ENCODE measurements around the gene CCND1. TPM values are rescaled to one million over a fixed set of nuclear protein-coding genes. Genes with fewer than 3 reads are reported as not detected.

The CCND1 gene
- total and polyA plus RNA-seq, 12 donors: 11.4 to 292 (median 173) TPM

GRCh38 chr11:69615545-69616278, 25.2 kb upstream of the CCND1 start:
- intact Hi-C loops (cut with DNase I): no loop called here
- H3K27me3 ChIP-seq: no peaks in the 10 kb centered on the region
- H3K4me1 ChIP-seq: no peaks in the 10 kb centered on the region
- no peak for DNase-seq
- no peaks in the 10 kb centered on the region for H3K9me3 ChIP-seq
- 89 to 92% methylated on average over 16 of the region's 16 CpGs for WGBS, 2 donors
- H3K36me3 ChIP-seq: no peaks in the 10 kb centered on the region
- TF ChIP-seq CTCF (IDR thresholded peaks at IDR 0.05): no peak
- no peak for ATAC-seq
- no peak overlapping the region for H3K27ac ChIP-seq
- no peak overlapping the region for H3K4me3 ChIP-seq

GRCh38 chr11:69617220-69617619, 23.7 kb upstream of the CCND1 start:
- DNase-seq: no peak
- Histone ChIP-seq H3K4me1 (no peaks in the 10 kb centered on the region), H3K4me3 (no peak overlapping the region), H3K27ac (no peak overlapping the region), H3K36me3 (no peaks in the 10 kb centered on the region), H3K9me3 (no peaks in the 10 kb centered on the region), H3K27me3 (no peaks in the 10 kb centered on the region)
- WGBS, 2 donors: 83 to 98% methylated on average over 4 of the region's 4 CpGs
- no peak for TF ChIP-seq CTCF (IDR thresholded peaks at IDR 0.05)
- no peak for ATAC-seq
- intact Hi-C loops (cut with DNase I): no loop called here

GRCh38 chr11:69617682-69618081, 23.3 kb upstream of the CCND1 start:
- no peaks in the 10 kb centered on the region for H3K4me1 ChIP-seq
- intact Hi-C loops (cut with DNase I): no loop called here
- 91% methylated on average over 10 of the region's 10 CpGs for WGBS, 2 donors
- DNase-seq (no peak), ATAC-seq (no peak)
- no peak for TF ChIP-seq CTCF (IDR thresholded peaks at IDR 0.05)
- H3K27ac ChIP-seq: no peak overlapping the region
- no peaks in the 10 kb centered on the region for H3K9me3 ChIP-seq
- no peaks in the 10 kb centered on the region for H3K36me3 ChIP-seq
- H3K27me3 ChIP-seq: no peaks in the 10 kb centered on the region
- no peak overlapping the region for H3K4me3 ChIP-seq

GRCh38 chr11:69618237-69618636, 22.7 kb upstream of the CCND1 start:
- ATAC-seq: no peak
- no peak for TF ChIP-seq CTCF (IDR thresholded peaks at IDR 0.05)
- no peaks in the 10 kb centered on the region for H3K27me3 ChIP-seq
- intact Hi-C loops (cut with DNase I): no loop called here
- no peaks in the 10 kb centered on the region for H3K9me3 ChIP-seq
- H3K36me3 ChIP-seq: no peaks in the 10 kb centered on the region
- no peak overlapping the region for H3K4me3 ChIP-seq
- no peak overlapping the region for H3K27ac ChIP-seq
- no peak for DNase-seq
- 85 to 88% methylated on average over 8 of the region's 8 CpGs for WGBS, 2 donors
- H3K4me1 ChIP-seq: no peaks in the 10 kb centered on the region
